GM12891 (cell line): ENCODE results near the gene ATP1B3.

Experiments
- DNase-seq: peaks from one replicate; pipeline ENCODE4 v3.0.0; 2011; ENCODE audit warnings: low spot score; ENCODE audit not compliant: insufficient read length
- FAIRE-seq: peaks from 2 replicates; lab custom pipeline; 2011; peaks lifted over from hg19 to GRCh38; lab: Jason Lieb, UNC
- PAX5 ChIP-seq: IDR thresholded peaks from 2 replicates; pipeline ENCODE4 v1.6.1; 2011; ENCODE audit warnings: low read length, moderate library complexity, mild to moderate bottlenecking; ENCODE audit not compliant: insufficient read depth, severe bottlenecking
- POLR2A ChIP-seq: IDR thresholded peaks from 2 replicates; pipeline ENCODE4 v1.6.1; 2011; ENCODE audit warnings: low read depth, low read length, control low read depth
- POLR2AphosphoS5 ChIP-seq: IDR thresholded peaks from 2 replicates; pipeline ENCODE4 v1.6.1; 2011; ENCODE audit warnings: low read depth, low read length, control low read depth
- POU2F2 ChIP-seq: IDR thresholded peaks from 2 replicates; pipeline ENCODE4 v1.6.1; 2011; ENCODE audit warnings: low read depth, mild to moderate bottlenecking, control low read depth, low read length, moderate library complexity
- SPI1 ChIP-seq: IDR thresholded peaks from 2 replicates; pipeline ENCODE4 v1.6.1; 2011; ENCODE audit warnings: low read depth, low read length, control low read depth
- TAF1 ChIP-seq: IDR thresholded peaks from 2 replicates; pipeline ENCODE4 v1.6.1; 2011; ENCODE audit warnings: low read depth, low read length, control low read depth

Gene ATP1B3

GRCh38 chr3:141859651-141860050 lies 16.8 kb upstream of the ATP1B3 start:
- TF ChIP-seq TAF1 (no peak), PAX5 (no peak), SPI1 (no peak)
- FAIRE-seq, result no peak
- DNase-seq, result no peak

- no peak for DNase-seq
- FAIRE-seq, result no peak
- no peak for TF ChIP-seq TAF1
Observed at GRCh38 chr3:141860086-141860669, 16.3 kb upstream of the ATP1B3 start.

- FAIRE-seq, result no peak
- TF ChIP-seq POLR2A, result no peak
- no peak for TF ChIP-seq POU2F2
- no peak for TF ChIP-seq TAF1
- TF ChIP-seq PAX5, result no peak
- no peak for TF ChIP-seq SPI1
- TF ChIP-seq POLR2AphosphoS5, result no peak
- DNase-seq, result no peak
Observed at GRCh38 chr3:141860766-141861513, 15.5 kb upstream of the ATP1B3 start.

GRCh38 chr3:141862279-141862816 lies 14.1 kb upstream of the ATP1B3 start:
- TF ChIP-seq PAX5, result no peak
- no peak for TF ChIP-seq SPI1
- TF ChIP-seq POLR2AphosphoS5, result no peak
- no peak for TF ChIP-seq TAF1
- TF ChIP-seq POU2F2, result no peak
- no peak for TF ChIP-seq POLR2A
- DNase-seq (no peak), FAIRE-seq (no peak)

- TF ChIP-seq POU2F2, result no peak
- TF ChIP-seq PAX5, result no peak
- no peak for TF ChIP-seq POLR2AphosphoS5
- TF ChIP-seq POLR2A, result no peak
- TF ChIP-seq SPI1, result no peak
- no peak for TF ChIP-seq TAF1
- no peak for DNase-seq
- FAIRE-seq, result no peak
Observed at GRCh38 chr3:141863491-141863890, 13.0 kb upstream of the ATP1B3 start.

- no peak for DNase-seq
- FAIRE-seq, result no peak
- TF ChIP-seq POLR2A (no peak), POLR2AphosphoS5 (no peak), SPI1 (no peak), POU2F2 (no peak), PAX5 (no peak), TAF1 (no peak)
Observed at GRCh38 chr3:141864281-141864970, 12.0 kb upstream of the ATP1B3 start.

GRCh38 chr3:141865101-141865500 lies 11.3 kb upstream of the ATP1B3 start:
- DNase-seq, result no peak
- TF ChIP-seq PAX5 (no peak), POLR2AphosphoS5 (no peak), SPI1 (no peak), POU2F2 (no peak)
- FAIRE-seq, result no peak

- FAIRE-seq, result no peak
- TF ChIP-seq PAX5 (no peak), POLR2A (no peak), TAF1 (no peak), POLR2AphosphoS5 (no peak), POU2F2 (no peak), SPI1 (no peak)
- no peak for DNase-seq
Observed at GRCh38 chr3:141870091-141870687, 6.3 kb upstream of the ATP1B3 start.

GRCh38 chr3:141875374-141875892 lies 1.0 kb upstream of the ATP1B3 start:
- FAIRE-seq (peak; percentile 90), DNase-seq (peak; percentile 66)
- TF ChIP-seq TAF1 (no peak), POLR2AphosphoS5 (no peak), PAX5 (no peak), POU2F2 (no peak), POLR2A (no peak), SPI1 (no peak)
